Activated gamma-delta T cell (primary cell): Measurements from ENCODE around the gene CEP19.
"Not testable (repeated sequence)": the region's sequence is repeated elsewhere in the genome, so short reads cannot be mapped to it uniquely, and the experiment has no call there.

ENCODE experiments used
- DNase-seq: peaks from one replicate; lab custom pipeline; 2025; lab: John Stamatoyannopoulos, UW
- total RNA-seq, 2 donors: gene quantifications; one replicate each; lab custom pipeline; 2026; lab: John Stamatoyannopoulos, UW

CEP19 gene
- total RNA-seq, result 13.9 to 15.6 reads per million in 2 donors

GRCh38 chr3:196711838-196712513, at the start of gene CEP19, which contains the start of gene PIGX:
Gene CEP19 (minus strand): TSS chr3:196712250. CDS start chr3:196708657, 3,593 bp downstream.
Gene PIGX (plus strand): TSS chr3:196712377.
- DNase-seq, result peak; percentile 89

GRCh38 chr3:196757876-196758739, 46.1 kb upstream of the CEP19 start:
- no peak for DNase-seq

GRCh38 chr3:196756732-196757131, 44.7 kb upstream of the CEP19 start:
- DNase-seq, result no peak

- no peak for DNase-seq
Observed at GRCh38 chr3:196754091-196754981, 42.3 kb upstream of the CEP19 start.

GRCh38 chr3:196753201-196753600, 41.2 kb upstream of the CEP19 start:
- DNase-seq, result no peak

GRCh38 chr3:196749125-196749524, 37.1 kb upstream of the CEP19 start:
- DNase-seq, result no peak

GRCh38 chr3:196743569-196743968, 31.5 kb upstream of the CEP19 start:
- not testable (repeated sequence) for DNase-seq

GRCh38 chr3:196741249-196741889, 29.3 kb upstream of the CEP19 start:
- no peak for DNase-seq

GRCh38 chr3:196740481-196741248, 28.6 kb upstream of the CEP19 start:
- DNase-seq, result no peak

GRCh38 chr3:196739671-196740480, 27.8 kb upstream of the CEP19 start, which contains the start of gene PAK2:
Gene PAK2 (plus strand): TSS chr3:196739857. CDS start chr3:196782647, 42,790 bp downstream.
- peak; percentile 87 for DNase-seq

GRCh38 chr3:196737655-196738054, 25.6 kb upstream of the CEP19 start:
- DNase-seq, result no peak

- DNase-seq, result no peak
Observed at GRCh38 chr3:196736670-196737374, 24.8 kb upstream of the CEP19 start.

- no peak for DNase-seq
Observed at GRCh38 chr3:196735751-196736150, 23.7 kb upstream of the CEP19 start.

- no peak for DNase-seq
Observed at GRCh38 chr3:196726788-196727675, 15.0 kb upstream of the CEP19 start.

GRCh38 chr3:196721097-196721496, 9.0 kb upstream of the CEP19 start:
- no peak for DNase-seq

- not testable (repeated sequence) for DNase-seq
Observed at GRCh38 chr3:196717162-196717561, 5.1 kb upstream of the CEP19 start.

- peak; percentile 79 for DNase-seq
Observed at GRCh38 chr3:196712514-196713413, 714 bp upstream of the CEP19 start.
